ENCODE measurements around the gene QRSL1.

GRCh38 chr6:106600329-106600728 lies 29.0 kb upstream of the QRSL1 start:
- no peak for TF ChIP-seq CTCF (IDR thresholded peaks at IDR 0.05; ENCODE audit: insufficient read depth, low read length, poor library complexity, severe bottlenecking)
- TF ChIP-seq EZH2phosphoT487 (conservative IDR thresholded peaks at IDR 0.05; ENCODE audit: low read length): no peak

Data from SU-DHL-6 (cell line).